Renal cortex interstitium (tissue), 11 donors: ENCODE results near the gene TUFT1. TPM values are rescaled to one million over a fixed set of nuclear protein-coding genes. Genes with fewer than 3 reads are reported as not detected.
"Not testable (repeated sequence)": the region's sequence is repeated elsewhere in the genome, so short reads cannot be mapped to it uniquely, and the experiment has no call there.

ENCODE experiments used
- DNase-seq, 11 donors: peaks; one replicate each; pipeline ENCODE4 v3.0.0-alpha.2; 2013; ENCODE audit warnings: low read depth in 9 of 11, low spot score in 4 of 11; ENCODE audit errors: extremely low read depth in 1 of 11
- polyA plus RNA-seq, 3 donors: library from polyadenylated mRNA; unstranded; fragments of 120-200 nt; gene quantifications; one replicate each; pipeline ENCODE4 v1.2.1, GENCODE V29; 2013; ENCODE audit not compliant: insufficient read length in 3 of 3

Gene TUFT1
- polyA plus RNA-seq, 3 donors: 9.0 to 15.3 (median 11.4) TPM

DNA sequence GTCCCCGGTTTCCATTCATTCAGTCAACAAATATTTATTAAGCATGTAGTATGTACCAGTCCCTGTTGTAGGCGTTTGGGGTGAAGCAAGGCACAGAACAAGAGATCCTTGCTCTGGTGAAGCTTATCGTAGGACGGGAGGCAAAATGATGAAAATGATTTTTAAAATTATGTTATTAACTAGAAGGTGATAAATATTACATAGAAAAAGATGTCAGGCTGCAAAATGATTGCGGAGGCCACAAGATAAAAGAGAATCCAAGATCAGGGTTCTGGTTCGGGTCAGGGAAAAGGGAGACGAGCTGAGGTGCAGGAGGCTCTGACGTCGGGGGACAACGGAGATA, 29.5 kb upstream of the TUFT1 start:
- no peak for DNase-seq

DNA sequence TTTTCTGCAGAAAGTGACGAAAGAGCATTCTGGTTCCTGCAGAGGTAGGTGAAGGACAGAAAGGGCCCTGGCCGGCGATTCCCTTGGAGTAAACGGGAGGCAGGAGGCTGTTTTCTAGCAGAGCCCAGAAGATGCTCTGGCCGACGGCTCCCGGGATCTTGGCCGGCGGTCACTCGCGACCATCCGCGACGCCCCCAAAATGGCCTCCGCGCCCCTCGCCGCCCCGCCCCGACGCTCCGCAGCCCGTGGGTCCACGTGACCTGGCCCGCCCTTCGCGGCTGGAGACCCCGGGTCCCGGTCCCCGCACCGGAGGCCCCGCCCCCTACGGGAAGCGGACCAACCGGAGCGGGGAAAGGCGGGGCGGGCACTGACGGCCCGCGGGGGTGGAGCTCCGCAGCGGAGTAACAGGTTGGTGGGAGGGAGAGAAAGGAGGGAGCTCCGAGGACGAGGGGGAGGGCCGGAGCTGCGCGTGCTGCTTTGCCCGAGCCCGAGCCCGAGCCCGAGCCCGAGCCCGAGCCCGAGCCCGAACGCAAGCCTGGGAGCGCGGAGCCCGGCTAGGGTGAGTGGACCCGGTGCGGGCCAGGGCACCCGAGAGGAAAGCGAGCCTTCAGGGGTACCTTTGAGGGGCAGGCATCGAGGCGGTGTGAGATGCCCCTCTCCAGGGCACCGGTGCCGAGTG, 29.0 kb upstream of the TUFT1 start, which contains the start of gene CGN:
Gene CGN, plus strand, starts transcription at position 431 of the 679 bp plus-strand sequence. CDS start 7,133 bp downstream, outside the sequence.
- peak in 10 of 11 donors; percentile 73 to 93 (median 88) for DNase-seq

DNA sequence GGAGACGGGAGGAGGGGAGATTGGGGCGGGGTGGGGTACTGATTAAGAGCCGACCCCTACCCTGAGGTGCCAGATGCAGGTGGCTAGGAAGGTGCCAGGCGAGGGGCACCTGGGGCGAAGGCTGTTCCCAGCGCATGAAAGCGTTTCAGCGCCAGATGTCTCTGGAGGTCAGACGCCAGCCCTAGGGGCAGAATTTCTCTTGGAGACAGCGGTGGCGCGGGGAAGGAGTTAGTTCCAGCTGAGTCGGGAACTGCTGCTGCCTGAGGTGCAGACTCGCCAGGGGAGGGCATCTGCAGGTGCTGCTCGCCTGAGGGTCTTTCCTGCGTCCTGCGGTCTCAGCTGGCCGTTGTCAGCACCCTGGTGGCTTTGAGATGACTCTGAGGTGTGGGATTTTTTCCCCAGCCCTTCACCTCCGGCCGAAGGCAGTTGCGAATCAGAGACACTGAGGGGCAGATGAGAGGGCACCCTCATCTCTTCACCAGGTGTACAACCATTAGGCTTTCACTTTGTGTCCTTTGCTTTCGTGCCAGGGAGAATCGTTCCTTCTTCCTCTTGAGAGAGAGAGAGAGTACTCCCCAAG, 28.4 kb upstream of the TUFT1 start:
- peak in 1 of 11 donors; percentile 41 for DNase-seq

DNA sequence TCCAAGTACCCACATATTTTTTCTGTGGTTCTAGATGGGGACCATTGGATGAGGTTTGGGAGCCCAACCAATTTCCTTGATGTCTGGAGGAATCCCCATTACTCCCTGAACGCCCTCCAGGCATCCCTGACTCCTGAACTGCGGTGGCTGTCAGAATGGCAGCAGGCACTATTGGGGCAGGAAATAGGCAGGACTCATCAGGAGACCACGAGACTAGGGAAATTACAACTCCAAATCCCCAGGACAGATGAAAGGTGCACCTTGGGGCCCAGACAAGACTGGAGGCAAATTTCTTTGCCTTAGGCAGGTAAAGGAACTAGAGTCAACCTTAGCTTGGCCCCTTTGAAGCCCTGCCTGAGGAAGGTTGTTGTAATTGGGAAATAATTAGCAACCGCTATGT, 27.8 kb upstream of the TUFT1 start:
- no peak for DNase-seq

DNA sequence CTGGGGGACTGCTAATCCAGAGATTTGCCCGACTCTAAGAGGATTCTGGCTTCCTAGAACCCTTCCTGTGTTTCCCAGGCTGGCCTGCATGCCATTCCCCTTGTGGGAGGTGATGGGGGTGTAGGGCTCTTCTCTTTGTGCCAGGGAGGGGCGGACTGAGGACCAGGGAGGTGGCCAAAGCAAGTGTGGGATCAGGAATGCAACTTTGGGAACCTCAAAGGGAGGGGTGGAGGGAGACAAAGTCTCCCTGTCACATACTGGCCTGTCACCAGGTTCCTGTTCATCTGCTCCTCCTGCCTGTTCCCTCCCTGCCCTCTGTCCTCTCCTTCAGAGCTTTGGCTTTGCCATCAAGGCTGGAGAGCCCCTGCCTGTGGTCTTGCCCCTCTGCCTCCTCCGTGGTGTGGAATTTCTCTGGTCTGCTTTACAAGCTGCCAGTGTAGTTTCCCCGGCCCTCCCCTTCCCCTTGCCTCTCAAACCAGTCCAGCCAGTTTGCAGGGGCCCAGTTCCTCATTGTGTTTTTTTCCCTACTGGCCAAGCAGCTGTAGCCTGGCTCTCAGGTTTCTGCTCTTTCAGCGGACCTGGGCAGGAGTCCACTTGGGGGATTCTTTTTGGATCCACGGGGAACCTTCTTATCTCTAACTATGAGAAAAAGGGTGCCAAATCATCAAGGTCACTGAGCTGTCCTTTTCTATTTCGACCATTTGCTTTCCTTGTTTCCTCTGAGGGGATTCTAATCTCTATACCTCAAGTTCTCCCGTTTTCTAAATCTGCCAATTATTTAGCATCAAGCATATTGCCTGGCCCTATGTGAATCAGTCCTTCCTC, 27.1 kb upstream of the TUFT1 start:
- DNase-seq: peak in 1 of 11 donors; percentile 69

DNA sequence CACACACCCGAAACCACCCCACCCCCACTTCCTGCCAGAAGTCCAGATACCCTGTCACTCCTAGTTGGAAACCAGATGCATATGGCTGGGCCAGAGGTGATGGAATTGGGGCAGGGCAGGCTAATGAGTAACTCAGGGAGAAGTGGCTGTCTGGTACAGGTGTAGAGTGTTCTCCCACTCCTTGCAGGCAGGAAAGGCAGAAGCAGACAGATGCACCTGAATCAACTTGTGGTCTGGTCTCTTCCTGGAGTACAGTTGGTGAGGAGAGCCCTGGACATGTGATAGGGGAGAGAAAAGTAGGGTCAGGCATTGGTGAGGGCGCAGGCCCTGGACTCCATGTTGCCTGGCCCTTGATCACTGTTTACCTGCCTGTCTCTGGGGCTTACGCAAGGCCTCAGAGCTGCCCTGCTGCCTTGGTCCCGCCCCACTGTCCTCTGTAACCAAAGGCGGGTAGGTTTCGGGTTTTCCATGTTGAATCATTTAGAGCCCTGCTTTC, 26.4 kb upstream of the TUFT1 start:
- peak in 1 of 11 donors; percentile 68 for DNase-seq

DNA sequence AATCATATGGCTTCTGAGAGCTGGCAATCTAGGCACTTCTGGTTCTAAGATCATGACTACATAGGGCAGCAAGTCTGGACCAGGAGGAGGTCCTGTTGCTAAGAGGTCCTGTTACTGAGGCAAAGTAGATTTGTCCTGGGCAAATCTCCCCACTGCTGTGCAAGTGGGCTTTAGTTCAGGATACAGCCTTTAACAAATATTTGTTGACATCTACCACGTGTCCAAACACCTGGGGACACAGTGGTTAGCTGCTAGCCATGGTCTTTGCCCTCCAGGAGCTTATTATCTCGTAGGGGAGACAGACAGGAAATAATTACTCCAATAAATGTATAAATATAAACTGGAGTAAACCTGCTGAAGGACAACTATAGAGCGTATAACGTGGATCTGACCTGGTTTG, 25.7 kb upstream of the TUFT1 start:
- DNase-seq: no peak

DNA sequence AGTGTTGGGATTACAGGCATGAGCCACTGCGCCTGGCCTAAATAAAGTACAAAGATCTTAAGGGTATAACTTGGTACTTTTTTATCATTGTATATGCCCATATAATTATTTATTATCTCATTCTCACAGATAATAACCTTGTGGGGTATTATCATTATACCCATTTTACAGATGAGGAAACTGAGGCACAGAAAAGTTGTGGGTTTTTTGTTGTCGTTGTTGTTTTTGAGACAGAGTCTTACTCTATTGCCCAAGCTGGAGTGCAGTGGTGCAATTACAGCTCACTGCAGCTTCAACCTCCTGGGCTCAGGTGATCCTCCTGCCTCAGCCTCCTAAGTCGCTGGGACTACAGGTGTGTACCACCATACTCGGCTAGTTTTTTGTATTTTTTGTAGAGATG, 24.8 kb upstream of the TUFT1 start:
- DNase-seq: no peak

DNA sequence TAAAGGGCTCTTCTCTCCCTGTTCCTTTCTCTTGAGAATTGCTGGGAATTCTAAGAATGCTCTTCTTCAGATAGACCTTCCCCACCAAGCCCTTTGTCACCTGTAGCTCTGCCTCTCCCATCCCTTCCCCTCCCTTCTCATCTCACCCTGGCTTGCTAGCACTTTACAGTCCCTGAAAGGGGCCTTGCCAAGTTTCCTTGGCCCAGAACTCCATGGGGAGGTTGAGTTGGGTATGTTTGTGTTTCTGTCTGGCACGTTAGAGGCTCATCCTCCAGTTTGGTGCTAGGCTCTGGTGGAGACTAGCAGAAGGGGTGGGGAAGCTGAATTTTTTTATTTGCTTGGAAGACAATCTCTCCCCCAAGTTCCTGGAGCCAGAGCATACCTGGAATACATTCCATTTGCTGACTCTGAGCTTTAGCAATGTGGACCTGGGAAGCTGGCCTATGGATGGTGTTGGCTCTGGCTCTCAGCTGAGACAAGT, 24.0 kb upstream of the TUFT1 start:
- DNase-seq: no peak

DNA sequence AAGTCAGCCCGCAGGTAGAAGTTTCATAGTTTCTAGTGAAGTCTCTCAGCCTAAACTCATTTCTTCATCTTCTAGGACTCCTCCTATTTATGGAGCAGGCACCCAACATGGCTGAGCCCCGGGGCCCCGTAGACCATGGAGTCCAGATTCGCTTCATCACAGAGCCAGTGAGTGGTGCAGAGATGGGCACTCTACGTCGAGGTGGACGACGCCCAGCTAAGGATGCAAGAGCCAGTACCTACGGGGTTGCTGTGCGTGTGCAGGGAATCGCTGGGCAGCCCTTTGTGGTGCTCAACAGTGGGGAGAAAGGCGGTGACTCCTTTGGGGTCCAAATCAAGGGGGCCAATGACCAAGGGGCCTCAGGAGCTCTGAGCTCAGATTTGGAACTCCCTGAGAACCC, 21.7 kb upstream of the TUFT1 start:
- no peak for DNase-seq

DNA sequence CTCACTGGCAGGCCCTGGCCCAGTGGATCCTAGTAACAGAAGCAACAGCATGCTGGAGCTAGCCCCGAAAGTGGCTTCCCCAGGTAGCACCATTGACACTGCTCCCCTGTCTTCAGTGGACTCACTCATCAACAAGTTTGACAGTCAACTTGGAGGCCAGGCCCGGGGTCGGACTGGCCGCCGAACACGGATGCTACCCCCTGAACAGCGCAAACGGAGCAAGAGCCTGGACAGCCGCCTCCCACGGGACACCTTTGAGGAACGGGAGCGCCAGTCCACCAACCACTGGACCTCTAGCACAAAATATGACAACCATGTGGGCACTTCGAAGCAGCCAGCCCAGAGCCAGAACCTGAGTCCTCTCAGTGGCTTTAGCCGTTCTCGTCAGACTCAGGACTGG, 21.2 kb upstream of the TUFT1 start:
- DNase-seq: no peak

DNA sequence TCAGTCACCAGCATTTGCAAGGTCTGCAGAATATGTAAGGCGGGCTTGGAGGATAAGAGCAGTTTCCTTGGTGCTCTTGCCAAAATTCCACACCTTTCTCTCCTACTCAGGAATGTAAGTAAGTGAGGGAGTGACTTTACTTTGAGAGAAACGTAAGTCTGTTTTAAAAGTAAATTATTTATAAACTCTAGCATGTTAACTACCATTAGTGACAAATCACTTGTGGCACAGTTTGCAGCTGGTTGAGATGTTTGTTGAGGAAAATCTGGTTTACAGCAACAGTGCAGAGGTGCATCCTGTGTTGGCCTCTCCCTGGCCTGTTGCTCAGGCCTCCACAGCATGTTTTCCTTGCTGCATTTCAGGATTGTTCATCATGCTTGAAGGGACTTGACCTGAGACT, 20.4 kb upstream of the TUFT1 start:
- DNase-seq: no peak

DNA sequence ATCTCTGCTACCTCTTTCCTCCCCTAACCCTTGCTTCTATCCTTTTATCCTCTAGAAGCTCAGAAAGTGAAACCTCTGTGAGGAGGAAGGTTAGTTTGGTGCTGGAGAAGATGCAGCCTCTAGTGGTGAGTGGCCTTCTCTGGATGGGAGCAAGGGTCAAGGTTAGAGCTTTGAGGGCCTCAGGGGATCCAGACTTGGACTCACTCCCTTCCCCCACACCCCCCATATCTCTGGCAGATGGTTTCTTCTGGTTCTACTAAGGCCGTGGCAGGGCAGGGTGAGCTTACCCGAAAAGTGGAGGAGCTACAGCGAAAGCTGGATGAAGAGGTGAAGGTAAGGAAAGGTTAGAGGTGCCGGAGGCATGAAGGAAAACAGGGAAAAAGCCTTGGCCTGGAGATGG, 19.8 kb upstream of the TUFT1 start:
- DNase-seq: no peak

DNA sequence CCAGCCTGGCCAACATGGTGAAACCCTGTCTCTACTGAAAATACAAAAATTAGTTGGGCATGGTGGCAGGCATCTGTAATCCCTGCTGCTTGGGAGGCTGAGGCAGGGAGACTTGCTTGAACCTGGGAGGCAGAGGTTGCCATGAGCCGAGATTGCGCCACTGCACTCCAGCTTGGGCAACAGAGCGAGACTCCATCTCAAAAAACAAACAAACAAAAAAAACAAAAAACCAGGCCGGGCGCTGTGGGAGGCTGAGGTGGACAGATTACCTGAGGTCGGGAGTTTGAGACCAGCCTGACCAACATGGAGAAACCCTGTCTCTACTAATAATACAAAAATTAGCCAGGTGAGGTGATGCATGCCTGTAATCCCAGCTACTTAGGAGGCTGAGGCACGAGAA, 17.7 kb upstream of the TUFT1 start:
- DNase-seq: not testable (repeated sequence)

DNA sequence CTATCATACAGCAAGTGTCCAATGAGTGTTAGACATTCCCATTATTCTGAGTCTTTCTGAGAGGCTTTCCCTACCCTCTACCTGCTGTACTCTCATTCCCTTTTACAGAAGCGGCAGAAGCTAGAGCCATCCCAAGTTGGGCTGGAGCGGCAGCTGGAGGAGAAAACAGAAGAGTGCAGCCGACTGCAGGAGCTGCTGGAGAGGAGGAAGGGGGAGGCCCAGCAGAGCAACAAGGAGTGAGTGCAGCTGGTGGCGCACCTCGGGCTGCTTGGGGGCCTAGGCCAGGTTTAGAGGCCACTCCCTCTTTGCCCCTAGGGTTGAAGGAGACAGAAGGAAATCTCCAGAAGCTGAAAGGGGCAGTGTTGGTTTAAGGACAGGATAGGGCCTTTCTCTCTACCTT, 16.8 kb upstream of the TUFT1 start:
- no peak for DNase-seq

DNA sequence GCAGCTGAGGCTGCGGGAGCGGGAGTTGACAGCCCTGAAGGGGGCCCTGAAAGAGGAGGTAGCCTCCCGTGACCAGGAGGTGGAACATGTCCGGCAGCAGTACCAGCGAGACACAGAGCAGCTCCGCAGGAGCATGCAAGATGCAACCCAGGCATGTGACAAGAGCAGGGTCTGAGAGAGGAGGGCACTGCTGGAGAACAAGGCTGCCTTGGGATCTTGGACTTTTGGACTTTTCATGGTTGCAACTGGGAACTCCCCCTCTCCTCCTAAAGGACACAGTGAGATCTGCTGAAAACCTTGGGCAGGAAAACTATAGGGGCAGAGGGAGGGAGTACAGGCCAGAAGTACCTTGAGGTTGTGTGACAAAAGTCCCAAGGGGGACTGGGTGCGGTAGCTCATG, 15.4 kb upstream of the TUFT1 start:
- DNase-seq: no peak

DNA sequence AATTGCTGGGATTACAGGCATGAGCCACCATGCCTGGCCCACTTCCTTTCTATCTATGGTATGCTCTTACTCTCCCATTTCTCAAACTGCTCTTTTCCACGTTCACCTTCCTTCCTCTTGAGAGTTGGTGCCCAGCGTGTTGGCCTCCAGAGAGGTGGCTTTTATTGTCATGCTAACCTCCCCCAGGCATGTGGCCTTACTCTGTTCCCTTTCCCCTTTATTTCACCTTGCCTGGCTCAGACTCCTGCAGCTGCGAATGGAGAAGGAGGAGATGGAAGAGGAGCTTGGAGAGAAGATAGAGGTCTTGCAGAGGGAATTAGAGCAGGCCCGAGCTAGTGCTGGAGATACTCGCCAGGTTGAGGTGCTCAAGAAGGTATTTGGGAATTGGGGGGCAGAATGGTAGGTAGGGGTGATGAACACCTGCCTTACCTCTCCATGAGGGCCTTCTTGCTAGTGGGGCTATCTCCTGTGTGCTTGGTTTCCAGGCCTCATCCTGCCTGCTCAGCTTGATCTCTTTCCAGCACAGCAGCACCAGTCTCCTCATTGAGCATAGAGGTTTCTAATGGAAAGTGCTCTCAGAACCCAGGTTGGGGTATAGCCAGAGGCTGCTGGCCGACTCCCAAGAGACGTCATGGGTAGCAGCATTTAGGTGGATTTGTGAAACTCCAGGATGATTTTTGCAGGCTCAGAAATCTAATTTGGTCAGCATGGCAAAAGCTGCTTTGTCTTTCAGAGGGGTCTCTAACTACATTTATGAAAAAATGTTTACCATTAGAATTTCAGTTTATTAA, 13.2 kb upstream of the TUFT1 start:
- no peak for DNase-seq

DNA sequence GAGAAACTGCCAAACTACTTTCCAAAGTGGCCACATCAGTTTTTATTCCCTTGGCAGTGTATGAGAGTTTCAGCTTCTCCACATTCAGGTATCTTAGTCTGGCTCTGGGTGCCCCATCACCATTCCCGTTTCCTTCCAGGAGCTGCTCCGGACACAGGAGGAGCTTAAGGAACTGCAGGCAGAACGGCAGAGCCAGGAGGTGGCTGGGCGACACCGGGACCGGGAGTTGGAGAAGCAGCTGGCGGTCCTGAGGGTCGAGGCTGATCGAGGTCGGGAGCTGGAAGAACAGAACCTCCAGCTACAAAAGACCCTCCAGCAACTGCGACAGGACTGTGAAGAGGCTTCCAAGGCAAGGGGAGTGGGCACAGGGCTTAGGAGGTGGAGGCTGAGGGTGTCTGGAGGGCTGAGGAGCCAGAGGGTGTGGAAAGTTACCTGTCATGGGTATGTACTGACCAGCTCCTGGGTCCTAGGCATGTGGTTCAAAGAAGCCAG, 10.9 kb upstream of the TUFT1 start:
- no peak for DNase-seq

DNA sequence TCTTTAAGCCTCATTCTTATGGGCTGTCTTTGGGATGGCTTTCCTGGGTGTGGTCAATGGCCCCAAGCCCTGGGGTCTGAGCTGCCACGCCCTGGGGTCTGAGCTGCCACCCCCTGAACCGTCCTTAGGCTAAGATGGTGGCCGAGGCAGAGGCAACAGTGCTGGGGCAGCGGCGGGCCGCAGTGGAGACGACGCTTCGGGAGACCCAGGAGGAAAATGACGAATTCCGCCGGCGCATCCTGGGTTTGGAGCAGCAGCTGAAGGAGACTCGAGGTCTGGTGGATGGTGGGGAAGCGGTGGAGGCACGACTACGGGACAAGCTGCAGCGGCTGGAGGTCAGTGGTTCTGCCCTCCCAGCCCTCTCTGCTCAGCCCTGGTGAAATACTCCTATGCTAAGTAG, 10.3 kb upstream of the TUFT1 start:
- DNase-seq: no peak
